Kidney capillary endothelial cell (primary cell): ENCODE data around the gene STRA8.

Experiments
- DNase-seq: peaks from one replicate; pipeline ENCODE4 v3.0.0-alpha.2; 2018; ENCODE audit warnings: low spot score

The STRA8 gene, protein sequence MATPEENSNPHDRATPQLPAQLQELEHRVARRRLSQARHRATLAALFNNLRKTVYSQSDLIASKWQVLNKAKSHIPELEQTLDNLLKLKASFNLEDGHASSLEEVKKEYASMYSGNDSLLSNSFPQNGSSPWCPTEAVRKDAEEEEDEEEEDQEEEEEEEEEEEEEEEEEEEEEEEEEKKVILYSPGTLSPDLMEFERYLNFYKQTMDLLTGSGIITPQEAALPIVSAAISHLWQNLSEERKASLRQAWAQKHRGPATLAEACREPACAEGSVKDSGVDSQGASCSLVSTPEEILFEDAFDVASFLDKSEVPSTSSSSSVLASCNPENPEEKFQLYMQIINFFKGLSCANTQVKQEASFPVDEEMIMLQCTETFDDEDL

GRCh38 chr7:135233570-135233969, at the start of gene STRA8:
Gene STRA8 (plus strand): TSS chr7:135233838. CDS start chr7:135240525, 6,687 bp downstream.
- no peak for DNase-seq

- DNase-seq = no peak
These were observed 49.3 kb upstream of the STRA8 start for GRCh38 chr7:135184254-135184841.

- no peak for DNase-seq
These were observed 48.0 kb upstream of the STRA8 start for GRCh38 chr7:135185471-135186260.

GRCh38 chr7:135186261-135186540, 47.4 kb upstream of the STRA8 start:
- no peak for DNase-seq

GRCh38 chr7:135186841-135187253, 46.8 kb upstream of the STRA8 start:
- DNase-seq = no peak

DNA sequence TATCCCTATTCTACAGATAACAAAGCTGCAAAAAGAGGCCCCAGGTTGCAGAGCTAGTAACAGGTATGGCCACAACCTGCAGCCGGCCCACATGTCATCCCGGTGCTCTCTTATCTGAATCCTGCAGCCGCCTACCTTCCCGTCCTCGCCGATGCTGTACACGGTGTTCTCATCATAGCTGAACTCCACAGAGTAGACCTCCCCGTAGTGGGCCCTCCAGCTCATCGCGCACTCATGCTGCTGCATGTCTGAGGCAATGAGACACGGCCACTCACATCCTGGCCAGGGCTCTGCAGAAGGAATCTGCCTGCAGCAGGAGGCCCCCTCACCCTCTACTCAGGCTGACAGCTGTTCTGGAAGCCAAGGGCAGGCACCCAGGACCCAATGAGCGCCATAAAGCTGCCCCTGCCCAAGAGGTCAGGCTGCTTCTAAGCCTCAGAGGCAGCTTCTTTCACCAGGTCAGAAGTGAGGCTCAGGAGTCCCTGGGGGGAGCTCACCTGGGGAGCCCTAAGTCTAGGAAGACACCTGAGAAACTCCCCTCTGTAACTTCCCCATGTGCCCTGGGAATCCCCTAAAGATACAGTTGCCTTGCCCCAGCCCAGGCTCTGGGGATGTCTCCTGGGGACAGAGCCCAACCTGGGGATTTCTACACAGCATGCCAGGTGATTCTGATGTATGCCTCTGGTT, 45.2 kb upstream of the STRA8 start:
- no peak for DNase-seq

DNA sequence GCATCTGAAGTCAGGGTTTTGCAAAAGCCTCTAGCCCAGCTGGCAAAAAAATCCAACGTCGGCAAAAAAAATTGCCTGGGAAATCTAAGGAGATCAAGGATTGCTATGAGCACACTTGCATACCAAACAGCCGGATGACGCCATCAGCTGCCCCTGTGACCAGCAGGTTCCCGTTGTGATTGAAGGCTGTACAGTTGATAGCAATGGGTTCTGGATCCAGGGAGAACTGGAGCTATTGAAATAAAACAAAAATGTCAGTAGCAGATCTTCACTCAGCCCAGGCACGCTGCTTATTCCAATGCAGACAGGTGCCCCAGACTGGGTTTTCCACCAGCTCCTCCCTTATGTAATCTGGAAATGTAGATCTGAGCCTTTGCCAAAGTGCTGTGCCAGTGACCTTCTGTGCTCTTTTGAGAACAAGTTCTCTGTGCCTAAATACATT, 44.4 kb upstream of the STRA8 start:
- no peak for DNase-seq

GRCh38 chr7:135189961-135190360, 43.7 kb upstream of the STRA8 start:
- DNase-seq = no peak

DNA sequence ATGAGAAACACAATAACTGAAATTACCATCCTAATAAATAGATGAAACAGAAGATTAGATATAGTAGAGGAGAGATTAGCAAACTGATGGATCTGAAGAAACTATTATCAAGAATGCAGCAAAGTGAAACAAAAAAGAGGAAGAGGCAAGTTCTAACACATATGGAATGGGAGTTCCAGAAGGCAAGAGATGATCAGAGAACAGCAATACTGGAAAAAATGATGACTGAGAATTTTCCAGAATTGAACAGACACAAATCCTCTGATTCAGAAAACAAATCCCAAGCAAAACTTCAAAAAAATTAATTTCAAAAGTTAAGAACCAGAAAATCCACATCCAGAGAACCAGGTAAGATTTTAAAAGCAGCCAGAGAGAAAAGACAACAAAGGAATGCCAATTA, 42.9 kb upstream of the STRA8 start:
- DNase-seq = no peak

DNA sequence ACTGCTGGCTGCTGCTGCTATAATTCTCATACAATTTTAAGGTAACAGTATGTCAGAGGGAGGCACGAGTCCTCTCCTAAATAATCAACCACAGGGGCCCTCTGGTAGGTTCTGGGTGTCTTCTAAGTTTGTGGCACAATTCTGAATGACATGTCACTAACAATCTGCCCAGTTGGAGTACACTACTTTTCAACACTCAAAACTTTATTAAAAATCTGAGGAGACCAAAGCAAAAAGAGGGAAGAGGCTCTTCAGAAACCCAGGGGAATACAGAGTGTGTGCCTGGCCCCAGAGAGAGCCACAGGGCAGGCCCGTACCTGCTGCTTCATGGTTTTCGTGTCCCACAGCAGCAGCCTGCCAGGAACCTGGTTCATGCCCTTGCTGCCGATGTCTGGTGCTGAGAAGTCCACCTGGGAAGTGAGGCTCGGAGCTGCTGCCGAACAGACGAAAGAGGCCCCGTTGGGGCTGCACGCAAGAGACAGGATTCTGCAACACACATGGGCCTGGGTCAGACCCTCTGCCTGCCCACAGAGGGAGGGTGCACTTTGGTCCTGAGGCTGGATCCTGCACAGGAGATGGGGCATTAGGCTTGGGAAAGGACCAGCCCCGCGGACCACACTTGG, 40.6 kb upstream of the STRA8 start:
- DNase-seq = no peak

- DNase-seq = no peak
These were observed 40.0 kb upstream of the STRA8 start for GRCh38 chr7:135193615-135194081.

GRCh38 chr7:135194494-135195095, 39.0 kb upstream of the STRA8 start:
- DNase-seq = no peak

- no peak for DNase-seq
These were observed 38.5 kb upstream of the STRA8 start for GRCh38 chr7:135195156-135195555.

- DNase-seq = no peak
These were observed 37.5 kb upstream of the STRA8 start for GRCh38 chr7:135195968-135196629.

GRCh38 chr7:135197343-135197742, 36.3 kb upstream of the STRA8 start:
- no peak for DNase-seq

GRCh38 chr7:135197906-135198655, 35.6 kb upstream of the STRA8 start:
- no peak for DNase-seq

DNA sequence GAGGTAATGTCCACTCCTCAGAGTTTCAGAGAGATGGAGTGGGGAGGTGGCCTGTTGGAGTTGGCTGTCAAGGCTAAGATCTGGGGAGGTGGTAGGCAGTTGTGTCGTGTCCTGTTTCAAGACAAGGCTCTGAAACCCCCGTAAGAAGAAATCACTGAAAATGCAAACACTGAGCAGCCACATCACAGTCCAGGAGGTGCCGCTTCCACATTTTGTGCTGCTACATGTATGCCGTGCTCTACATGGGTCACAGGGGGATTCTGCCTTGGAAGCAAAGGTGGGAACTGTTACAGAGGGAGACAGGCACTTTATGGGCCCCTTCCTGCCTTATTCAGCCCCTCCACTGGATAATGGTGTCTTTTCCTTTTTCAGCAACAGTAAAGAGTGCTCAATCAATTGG, 34.2 kb upstream of the STRA8 start:
- no peak for DNase-seq

GRCh38 chr7:135200821-135201331, 32.8 kb upstream of the STRA8 start:
- no peak for DNase-seq

- DNase-seq = no peak
These were observed 32.3 kb upstream of the STRA8 start for GRCh38 chr7:135201350-135201749.

DNA sequence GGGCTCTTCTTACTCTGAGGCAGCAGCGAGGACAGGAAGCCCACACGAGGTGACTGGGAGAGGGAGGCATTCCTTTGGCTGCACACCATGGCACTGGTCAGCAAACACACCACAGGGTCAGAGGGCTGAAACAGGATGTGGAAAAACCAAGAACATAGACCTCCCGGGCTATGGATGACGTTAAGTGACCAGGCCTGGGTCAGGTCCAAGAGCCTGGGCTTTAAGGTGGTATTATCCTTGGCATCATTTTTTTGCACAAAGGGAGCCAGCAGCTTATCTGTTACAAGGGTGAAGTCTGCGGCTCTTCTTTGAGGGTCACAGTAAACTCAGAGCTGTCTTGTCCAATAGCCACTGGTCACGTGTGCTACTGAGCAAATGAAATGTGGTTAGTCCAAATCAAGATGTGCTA, 29.3 kb upstream of the STRA8 start:
- no peak for DNase-seq
